A549 (cell line): ENCODE data around the gene CD99L2.

Source experiments
- CHD2 ChIP-seq: fragments of 150-350 bp; IDR thresholded peaks from 2 replicates; pipeline ENCODE4 v1.6.1; 2014; ENCODE audit warnings: low read length; ENCODE audit not compliant: partially characterized antibody
- CTCF ChIP-seq: fragments of >200 bp; sonication (Bioruptor Twin); formaldehyde crosslinking; IDR thresholded peaks from 3 replicates; pipeline ENCODE4 v1.5.1; 2016
- EP300 ChIP-seq, 2 experiments: fragments of >200 bp; sonication (Bioruptor Twin); formaldehyde crosslinking; IDR thresholded peaks; 2 replicates in 1 of 2; 3 replicates in 1 of 2; pipeline ENCODE4 v1.6.1; 2016 to 2017
- ESRRA ChIP-seq: fragments of 150-350 bp; IDR thresholded peaks from 2 replicates; pipeline ENCODE4 v1.6.1; 2014; ENCODE audit warnings: mild to moderate bottlenecking, low read length, borderline replicate concordance
- FOSL2 ChIP-seq, 2 experiments: fragments of 450-650 bp in 1 of 2; fragments of >200 bp in 1 of 2; sonication (Bioruptor Twin) in 1 of 2; formaldehyde crosslinking; IDR thresholded peaks; 2 replicates each; pipeline versions ENCODE4 v1.5.0 to v1.6.1; 2016 to 2020; ENCODE audit warnings: mild to moderate bottlenecking in 1 of 2, moderate library complexity in 1 of 2
- JUN ChIP-seq, 2 experiments: fragments of >200 bp; sonication (Bioruptor Twin); formaldehyde crosslinking; IDR thresholded peaks; 2 replicates in 1 of 2; 3 replicates in 1 of 2; pipeline ENCODE4 v1.6.1; 2016 to 2017
- KDM1A ChIP-seq: fragments of 200-600 bp; sonication (generic); IDR thresholded peaks from 2 replicates; pipeline ENCODE4 v1.6.1; 2016; ENCODE audit warnings: low read depth, mild to moderate bottlenecking
- PBX3 ChIP-seq: IDR thresholded peaks from 2 replicates; pipeline ENCODE4 v1.6.1; 2012
- POLR2A ChIP-seq: IDR thresholded peaks from 2 replicates; pipeline ENCODE4 v1.6.1; 2012; ENCODE audit warnings: mild to moderate bottlenecking, low read length
- RAD21 ChIP-seq, 2 experiments: fragments of >200 bp in 1 of 2; sonication (Bioruptor Twin) in 1 of 2; formaldehyde crosslinking in 1 of 2; IDR thresholded peaks in 1 of 2; conservative IDR thresholded peaks in 1 of 2; 2 replicates in 1 of 2; 3 replicates in 1 of 2; pipeline ENCODE4 v1.6.1; 2012 to 2018; ENCODE audit warnings: inconsistent platforms in 1 of 2
- RFX5 ChIP-seq: fragments of 450-650 bp; IDR thresholded peaks from 2 replicates; pipeline ENCODE4 v1.7.1; 2014; ENCODE audit warnings: antibody characterized with exemption, mild to moderate bottlenecking, moderate library complexity
- SMC3 ChIP-seq: fragments of >200 bp; sonication (Bioruptor Twin); formaldehyde crosslinking; IDR thresholded peaks from 3 replicates; pipeline ENCODE4 v1.6.1; 2018; ENCODE audit warnings: inconsistent platforms
- TF ChIP-seq, protein P1 (sequence below): fragments of 200-600 bp; sonication (generic); IDR thresholded peaks from 2 replicates; pipeline ENCODE4 v1.6.1; 2016; ENCODE audit warnings: antibody characterized with exemption, mild to moderate bottlenecking, moderate library complexity

DNA sequence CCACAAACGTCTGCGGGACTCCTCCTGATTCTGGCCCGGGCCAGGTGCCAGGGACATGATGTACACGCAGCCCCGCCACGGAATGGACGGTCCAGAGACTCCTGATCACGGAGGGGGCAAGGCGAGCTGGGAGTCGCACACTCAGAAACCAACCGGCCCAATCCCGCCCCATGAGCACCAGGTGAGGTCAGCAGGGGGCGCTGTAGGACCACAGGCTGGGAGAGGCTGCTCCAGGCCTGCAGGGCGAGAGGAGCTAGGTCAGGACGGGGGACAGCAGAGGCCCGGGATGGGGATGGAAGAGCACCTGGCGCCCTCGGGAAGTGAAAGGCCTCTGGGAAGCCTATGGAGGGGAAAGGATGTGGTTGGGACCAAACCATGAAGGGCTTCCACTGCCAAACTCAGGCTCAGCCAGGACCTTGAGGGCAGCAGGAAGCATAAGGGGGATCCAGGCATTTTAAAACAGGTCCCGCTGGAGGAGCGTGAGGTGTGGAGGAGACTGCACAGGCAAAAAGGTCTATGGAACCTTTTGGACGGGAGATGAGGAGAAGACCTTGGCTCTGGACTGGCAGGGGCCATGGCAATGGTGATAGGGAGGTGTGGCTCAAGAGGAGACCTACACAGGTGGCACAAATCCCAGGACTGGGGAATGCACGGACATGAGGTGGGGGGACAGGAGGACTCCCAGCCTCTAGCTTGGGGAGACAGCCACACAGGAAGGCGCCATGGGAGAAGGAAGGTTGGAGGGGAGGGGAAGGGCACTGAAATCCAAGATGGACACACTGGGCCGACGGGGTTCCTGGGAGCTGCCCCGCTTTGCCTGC lies 126.1 kb downstream of the CD99L2 start:
- peak; percentile 74 for TF ChIP-seq CTCF
- peak; percentile 95 to 97 for TF ChIP-seq RAD21 (conservative IDR thresholded peaks at IDR 0.05 in 1 of 2, IDR thresholded peaks at IDR 0.05 in 1 of 2)
- TF ChIP-seq FOSL2 (IDR thresholded peaks at IDR 0.05): no peak
- no peak for TF ChIP-seq FOSL2 (CRISPR knock-in tag; IDR thresholded peaks at IDR 0.05)
- TF ChIP-seq PBX3: no peak
- TF ChIP-seq EP300 (IDR thresholded peaks at IDR 0.05): no peak
- TF ChIP-seq, protein P1, sequence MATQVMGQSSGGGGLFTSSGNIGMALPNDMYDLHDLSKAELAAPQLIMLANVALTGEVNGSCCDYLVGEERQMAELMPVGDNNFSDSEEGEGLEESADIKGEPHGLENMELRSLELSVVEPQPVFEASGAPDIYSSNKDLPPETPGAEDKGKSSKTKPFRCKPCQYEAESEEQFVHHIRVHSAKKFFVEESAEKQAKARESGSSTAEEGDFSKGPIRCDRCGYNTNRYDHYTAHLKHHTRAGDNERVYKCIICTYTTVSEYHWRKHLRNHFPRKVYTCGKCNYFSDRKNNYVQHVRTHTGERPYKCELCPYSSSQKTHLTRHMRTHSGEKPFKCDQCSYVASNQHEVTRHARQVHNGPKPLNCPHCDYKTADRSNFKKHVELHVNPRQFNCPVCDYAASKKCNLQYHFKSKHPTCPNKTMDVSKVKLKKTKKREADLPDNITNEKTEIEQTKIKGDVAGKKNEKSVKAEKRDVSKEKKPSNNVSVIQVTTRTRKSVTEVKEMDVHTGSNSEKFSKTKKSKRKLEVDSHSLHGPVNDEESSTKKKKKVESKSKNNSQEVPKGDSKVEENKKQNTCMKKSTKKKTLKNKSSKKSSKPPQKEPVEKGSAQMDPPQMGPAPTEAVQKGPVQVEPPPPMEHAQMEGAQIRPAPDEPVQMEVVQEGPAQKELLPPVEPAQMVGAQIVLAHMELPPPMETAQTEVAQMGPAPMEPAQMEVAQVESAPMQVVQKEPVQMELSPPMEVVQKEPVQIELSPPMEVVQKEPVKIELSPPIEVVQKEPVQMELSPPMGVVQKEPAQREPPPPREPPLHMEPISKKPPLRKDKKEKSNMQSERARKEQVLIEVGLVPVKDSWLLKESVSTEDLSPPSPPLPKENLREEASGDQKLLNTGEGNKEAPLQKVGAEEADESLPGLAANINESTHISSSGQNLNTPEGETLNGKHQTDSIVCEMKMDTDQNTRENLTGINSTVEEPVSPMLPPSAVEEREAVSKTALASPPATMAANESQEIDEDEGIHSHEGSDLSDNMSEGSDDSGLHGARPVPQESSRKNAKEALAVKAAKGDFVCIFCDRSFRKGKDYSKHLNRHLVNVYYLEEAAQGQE: no peak
- no peak for TF ChIP-seq JUN (IDR thresholded peaks at IDR 0.05)
- TF ChIP-seq ESRRA: no peak
- no peak for TF ChIP-seq RFX5
- TF ChIP-seq SMC3: peak; percentile 89
- TF ChIP-seq POLR2A: no peak
- no peak for TF ChIP-seq KDM1A
- no peak for TF ChIP-seq CHD2
